HG02870 (cell line): ENCODE measurements around the gene MRPL48.
"Not testable (repeated sequence)": the region's sequence is repeated elsewhere in the genome, so short reads cannot be mapped to it uniquely, and the experiment has no call there.

Source experiments
- ATAC-seq: cut with Tn5 transposase; IDR thresholded peaks from one replicate; pipeline ENCODE4 v1.9.1; 2021; ENCODE audit warnings: mild to moderate bottlenecking, moderate library complexity; ENCODE audit not compliant: unreplicated experiment

MRPL48 gene

DNA sequence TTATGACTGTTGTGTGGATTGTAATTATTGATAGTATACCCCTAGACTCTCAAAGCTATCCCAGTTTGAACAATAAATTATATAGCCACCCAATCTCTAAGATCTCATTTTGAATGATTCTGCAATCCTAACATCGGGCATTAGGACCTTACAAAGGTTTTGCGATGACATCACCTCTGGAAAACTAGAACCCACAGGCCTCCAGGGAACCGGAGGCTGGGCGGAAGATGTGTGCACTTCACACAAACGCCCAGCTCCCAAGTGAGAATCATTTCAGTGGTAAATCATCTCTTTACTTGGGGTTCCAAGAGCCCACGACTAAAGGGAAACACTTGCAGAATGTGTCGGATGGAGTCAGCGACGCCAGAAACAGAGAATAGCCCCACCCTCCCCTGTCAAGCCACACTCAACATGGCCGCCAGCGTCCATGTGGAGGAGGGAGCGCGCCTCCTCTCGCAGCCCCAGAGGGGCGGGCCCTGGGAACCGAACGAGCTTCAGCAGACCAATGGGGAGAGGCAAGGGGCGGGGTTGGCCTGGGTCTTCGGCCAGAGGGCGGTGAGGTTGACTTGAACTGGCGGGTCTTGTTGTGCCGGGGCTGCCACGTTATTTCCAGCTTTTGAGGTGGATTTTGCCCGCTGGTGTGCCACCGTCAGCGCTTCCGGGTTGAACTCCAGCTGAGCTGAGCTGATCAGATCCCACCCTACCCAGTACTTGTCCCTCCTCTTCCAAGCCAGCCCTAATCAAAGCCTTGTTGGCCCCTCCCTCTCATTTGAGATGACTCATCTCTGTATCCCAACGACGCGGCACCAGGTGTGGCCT, 8.4 kb upstream of the MRPL48 start:
- ATAC-seq = peak; percentile 98

DNA sequence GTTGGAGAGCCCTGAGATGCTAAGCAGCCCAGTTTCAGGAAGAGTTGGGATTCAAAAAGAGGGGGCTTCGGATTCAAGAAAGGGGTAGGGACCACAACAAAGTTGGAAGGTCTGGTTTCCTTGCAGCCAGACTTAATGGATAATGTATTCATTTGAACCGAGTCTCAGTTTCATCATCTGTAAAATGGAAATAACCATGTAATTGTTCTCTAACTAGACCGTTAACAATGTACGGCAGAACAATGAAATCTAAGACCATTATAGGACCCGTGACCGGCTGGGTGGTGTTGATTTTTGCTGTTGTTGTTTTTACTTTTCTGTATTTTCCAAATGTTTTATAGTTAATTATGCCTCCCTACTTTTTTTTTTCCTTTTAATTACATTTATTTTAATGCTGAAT, 6.4 kb upstream of the MRPL48 start:
- ATAC-seq = no peak

DNA sequence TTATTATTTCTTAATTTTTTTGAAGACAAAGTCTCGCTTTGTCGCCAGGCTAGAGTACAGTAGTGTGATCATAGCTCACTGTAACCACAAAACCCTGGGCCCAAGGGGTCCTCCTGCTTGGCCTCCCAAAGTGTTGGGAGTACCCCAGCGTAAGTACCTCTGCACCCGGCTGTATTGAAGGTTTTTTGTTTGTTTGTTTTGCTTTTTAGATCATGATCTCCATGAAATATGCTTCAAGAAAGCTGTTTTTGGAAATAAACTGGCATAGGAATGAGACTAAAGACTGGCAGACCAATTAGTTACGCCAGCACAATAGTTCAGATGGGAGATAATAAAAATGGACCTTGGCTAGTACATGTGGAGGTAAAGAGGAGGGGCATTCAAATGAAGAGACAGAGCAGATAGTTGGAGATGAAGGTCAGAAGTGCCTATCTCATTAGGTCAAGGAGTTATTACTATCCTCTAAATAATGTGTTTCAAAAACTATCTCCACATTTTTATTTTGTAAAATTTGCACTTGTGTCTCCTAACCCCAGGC, 4.1 kb upstream of the MRPL48 start:
- no peak for ATAC-seq

DNA sequence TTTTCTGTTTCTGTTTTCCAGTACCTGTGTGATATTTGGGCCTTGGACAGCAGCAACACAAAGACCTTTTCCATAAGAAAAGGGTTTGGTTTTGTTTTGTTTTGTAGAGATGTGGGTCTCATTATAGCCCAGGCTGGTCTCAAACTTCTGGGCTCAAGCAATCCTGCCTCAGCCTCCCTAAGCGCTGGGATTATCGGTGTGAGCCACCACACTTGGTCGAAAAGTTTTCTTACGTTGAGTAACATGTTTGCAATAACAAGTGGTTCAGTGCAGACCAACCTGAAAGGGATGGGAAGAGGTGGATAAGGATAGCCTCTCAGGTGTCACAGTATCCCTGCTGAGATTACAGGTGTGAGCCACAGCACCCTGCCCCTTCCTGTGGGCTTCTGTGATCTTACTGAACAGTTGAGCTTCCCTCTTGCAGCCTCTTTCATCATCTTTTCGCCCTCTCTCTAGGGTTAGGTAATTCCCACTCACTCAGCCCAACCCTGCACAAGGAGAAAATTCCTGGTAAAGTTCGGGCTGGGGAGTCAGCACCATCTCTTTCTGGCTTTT, 3.5 kb upstream of the MRPL48 start:
- no peak for ATAC-seq

DNA sequence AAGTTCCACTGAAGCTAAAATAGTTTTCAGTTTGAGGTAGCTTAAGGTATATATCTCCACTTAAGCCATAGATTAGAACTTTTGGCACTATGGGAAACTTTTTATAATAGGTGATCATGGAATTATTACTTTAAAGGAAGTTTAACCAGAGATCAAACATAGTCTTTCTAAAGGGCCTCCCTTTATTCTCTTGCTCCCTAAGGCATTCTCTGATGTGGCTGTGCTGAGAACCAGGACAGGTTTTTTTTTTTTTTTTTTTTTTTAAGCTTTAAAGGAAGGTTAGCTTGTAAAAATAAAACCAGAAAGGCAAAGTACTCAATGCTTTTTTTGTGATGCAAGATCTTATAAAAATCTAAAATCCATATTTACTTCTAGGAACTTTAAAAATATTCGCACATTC, 2.9 kb upstream of the MRPL48 start:
- ATAC-seq = no peak

DNA sequence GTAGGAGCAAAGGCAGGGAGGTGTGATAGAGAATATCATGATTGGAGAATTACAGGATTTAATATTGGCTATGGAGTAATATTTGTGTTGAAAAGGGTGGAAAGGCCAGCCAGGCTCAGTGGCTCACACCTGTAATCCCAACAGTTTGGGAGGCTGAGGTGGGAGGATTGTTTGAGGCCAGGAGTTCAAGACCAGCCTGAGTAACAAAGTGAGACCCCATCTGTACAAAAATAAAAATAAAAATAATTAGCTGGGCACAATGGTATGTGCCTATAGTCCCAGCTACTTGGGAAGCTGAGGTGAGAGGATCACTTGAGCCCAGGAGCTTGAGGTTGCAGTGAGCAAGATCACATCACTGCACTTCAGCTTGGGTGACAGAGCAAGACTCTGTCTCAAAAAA, 2.2 kb upstream of the MRPL48 start:
- ATAC-seq = not testable (repeated sequence)

DNA sequence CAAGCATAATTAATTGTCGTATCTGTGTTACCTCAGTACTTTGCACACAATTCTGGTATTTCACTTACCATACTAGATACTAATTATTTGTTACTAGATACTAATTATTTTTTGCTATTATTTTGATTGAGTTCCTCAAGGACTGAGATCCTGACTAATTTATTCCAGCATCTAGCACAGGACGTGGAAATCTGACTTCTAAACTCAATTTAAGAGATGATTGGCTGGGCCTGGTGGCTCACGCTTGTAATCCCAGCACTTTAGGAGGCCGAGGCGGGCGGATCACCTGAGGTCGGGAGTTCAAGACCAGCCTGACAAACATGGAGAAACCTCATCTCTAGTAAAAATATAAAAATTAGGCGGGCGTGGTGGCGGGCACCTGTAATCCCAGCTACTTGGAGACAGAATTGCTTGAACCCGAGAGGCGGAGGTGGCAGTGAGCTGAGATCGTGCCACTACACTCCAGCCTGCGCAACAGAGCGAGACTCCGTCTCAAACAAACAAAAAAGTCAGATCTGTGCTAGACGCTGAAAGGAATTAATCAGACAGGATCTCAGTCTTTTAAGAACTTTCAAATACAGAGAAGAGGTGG, 527 bp upstream of the MRPL48 start:
- ATAC-seq = no peak

DNA sequence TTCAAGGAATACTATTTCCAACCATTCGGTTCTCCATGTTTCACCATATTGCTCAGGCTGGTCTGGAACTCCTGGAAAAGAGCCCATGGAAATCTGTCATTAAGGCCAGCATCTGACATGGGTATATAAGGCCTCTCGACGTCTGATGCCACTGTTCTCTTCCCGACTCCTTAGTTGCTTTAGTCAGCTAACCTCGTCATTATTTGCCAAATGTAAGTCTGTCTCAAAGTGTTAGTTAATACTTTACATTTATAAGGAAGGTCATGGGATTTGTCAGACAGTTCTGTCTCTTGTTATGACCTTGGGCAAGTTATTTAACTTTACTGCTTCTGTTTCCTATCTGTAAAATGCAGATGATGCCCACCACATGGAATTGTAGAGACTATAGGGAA, 1.6 kb downstream of the MRPL48 start:
- ATAC-seq = no peak

DNA sequence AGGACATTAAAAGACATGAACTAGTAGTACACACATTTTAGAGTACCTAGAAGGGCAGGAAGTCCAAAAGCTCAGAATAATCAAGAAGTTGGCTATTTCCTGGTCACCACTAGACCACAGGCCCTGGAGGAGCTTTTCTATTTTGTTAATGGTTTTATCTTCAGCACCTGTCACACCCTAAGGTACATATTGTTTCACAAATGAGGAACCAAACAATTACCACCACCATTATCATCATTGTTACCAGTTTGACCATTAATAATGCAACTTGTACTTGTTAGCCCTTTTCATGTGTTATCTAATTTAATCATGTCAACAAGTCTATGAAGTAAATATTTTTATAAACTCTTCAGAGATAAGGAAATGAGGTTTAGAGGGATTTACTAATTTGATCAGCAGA, 4.9 kb downstream of the MRPL48 start:
- no peak for ATAC-seq

DNA sequence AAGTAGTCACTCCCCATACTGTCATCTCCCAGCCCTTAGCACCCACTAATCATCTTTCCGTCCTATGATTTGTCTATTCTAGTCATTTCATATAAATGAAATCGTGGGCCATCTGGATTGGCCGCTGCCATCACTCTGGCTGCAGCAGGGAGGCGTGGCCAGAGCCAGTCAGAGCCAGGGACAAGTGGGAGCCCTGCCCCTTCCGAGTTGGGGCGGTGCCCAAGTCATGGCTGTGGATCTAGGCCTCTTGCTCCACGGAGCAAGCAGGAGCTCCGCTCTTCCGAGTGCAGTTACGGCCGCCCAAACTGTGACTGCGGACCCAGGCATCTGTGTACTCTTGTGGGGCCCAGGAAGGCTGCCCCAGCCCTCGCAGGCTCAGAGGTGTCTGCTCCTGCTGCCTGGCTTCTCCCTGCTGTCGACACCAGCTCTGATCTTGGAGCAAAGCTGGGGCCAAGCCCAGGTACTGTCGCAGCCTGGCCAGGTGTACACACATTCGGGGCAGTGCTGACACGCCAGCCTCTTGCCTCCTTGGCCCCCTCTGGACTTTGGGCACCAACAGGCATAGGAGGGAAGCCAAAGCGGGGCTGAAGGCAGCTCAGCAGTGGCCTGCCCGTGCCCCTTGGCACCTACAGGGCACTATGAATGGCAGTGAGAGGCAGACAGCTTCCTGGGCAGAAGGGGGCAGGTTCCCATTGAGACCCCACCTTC, 8.4 kb downstream of the MRPL48 start:
- ATAC-seq = no peak

DNA sequence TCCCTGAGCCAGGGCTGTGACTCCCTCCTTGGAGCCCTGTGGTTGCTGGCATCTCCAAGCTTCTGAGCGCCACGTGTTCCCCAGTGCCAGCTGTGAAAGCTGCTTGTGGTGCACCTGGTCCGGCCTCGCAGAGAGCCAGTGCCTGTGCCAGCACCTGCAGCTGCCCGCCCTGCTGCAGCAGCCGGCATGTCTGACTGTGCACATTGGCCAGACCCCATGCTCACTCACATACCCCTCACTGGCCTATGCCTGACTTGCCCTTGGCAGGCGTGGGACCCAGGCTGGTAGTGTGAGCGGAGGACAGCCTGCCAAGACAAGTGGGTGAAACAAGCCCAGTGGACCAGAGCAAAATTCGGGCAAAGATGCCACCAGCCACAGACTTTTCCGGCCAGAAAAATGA, 9.8 kb downstream of the MRPL48 start:
- ATAC-seq = no peak

DNA sequence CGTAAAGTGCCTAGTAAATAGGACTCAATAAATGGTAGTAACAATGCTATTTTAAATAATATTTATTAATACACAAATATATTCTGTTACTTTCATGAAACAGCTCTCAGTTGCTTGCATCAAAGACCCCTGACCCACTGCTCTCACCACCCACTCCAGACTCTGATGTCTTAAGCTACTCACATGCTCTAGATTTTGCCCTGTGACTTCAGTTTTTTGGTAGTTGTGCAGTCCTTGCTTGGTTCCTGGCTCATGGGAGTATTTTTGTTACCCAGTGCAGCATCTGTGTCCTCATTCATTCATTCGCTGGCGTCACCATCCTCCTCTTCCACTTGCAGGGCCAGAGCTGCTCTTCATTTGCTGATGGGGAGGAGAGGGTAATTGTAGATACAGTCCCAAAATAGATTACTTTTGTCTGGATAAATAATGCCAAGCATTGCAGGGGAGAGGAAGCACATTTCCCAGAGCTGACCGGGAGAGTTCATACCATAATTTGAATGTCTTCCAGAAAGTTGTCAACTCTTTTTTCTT, 12.7 kb downstream of the MRPL48 start:
- no peak for ATAC-seq

DNA sequence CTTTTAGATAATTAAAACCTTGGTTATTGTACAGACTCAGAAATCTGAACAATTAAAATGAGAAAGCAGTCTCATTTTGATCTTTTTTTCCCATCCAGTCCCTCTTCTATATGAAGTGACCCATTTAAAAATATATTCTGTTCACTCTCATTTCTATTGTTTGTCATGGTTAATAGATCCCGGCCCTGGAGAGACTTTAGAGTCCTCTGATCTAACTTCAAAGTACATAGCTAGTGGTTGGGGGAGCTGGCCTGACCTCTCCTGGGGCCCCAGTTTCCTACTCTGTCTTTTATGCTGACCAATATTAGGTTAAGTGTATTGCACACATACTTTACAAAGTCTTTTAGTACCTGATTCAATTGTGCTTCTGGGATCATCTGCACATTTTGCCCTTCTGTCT, 13.5 kb downstream of the MRPL48 start:
- no peak for ATAC-seq

DNA sequence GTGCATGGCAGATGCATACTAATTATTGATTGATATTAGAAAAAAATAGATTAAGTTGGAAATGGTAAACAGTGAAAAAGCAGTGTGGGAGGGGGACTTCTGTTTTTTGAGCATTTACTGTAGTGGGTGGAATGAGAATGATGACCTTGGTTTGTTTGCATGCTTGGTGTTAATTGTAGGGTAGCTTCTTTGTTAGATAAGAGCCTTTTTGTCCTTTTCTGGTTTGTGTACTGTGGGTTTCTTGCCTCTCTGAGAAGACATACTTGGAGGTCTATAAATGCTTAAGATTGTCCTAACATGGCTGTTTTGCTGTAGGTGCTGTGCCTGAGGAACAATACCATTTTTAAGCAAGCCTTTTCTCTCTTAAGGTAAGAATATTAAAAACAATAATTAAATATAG, 17.0 kb downstream of the MRPL48 start:
- ATAC-seq = no peak

DNA sequence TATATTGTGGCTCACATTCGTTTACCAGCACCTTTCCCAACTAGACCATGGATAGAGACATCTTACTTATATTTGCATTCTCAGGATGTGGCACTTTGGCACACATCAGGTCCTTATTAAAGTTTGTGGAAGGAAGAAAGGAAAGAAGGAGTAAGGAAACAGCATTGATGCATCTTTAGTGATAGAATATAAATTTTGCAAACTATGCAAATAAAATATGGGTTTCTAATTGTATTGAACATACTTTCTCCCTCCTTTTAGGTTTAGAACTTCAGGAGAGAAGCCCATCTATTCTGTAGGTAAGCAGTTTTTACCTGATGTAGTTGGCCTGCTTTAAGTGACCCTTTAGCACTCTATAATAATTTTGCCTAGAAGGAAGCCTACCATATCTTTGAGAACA, 20.4 kb downstream of the MRPL48 start:
- no peak for ATAC-seq

DNA sequence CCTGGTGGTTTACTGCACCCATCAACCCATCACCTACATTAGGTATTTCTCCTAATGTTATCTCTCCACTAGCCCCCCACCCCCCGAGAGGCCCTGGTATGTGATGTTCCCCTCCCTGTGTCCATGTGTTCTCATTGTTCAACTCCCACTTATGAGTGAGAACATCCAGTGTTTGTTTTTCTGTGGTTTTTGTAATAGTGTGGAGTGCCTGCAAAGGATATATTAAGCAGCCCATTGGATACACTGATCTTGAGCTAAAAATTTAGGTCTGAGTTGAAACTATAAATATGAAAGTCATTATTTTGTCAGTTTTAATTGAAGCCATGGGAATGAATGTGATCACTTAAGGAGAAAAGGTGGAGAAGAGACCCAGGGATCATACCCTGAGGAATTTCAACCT, 23.0 kb downstream of the MRPL48 start:
- no peak for ATAC-seq

DNA sequence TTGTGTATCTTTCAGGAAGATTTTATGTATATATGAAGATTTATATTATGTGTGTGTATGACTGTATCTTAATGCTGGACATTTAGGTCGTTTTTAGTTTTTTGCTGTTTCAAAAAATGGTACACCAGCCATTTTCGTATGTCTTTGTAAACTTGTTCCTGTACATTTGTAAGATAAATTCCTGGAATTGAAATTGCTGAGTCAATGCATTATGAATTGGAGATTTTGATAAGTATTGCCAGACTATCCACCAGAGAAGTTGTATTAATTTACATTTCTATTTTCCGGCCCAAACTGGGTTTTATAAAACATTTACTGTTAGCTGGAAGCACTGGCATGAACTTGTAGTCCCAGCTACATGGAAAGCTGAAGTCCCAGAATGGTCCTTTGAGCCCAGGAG, 24.6 kb downstream of the MRPL48 start:
- no peak for ATAC-seq

DNA sequence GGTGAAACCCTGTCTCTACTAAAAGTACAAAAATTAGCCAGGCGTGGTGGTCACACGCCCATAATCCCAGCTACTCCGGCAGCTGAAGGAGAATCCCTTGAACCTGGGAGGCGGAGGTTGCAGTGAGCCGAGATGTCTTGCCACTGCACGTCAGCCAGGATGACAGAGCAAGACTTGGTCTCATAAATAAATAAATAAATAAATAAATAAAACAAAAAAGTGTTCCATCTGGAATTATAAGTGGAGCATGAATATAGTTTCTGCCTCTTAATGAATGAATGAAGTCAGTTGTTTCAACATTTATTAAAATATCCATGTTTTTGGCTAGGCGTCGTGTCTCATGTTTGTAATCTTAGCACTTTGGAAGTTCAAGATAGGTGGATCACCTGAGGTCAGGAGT, 27.1 kb downstream of the MRPL48 start:
- ATAC-seq = no peak

DNA sequence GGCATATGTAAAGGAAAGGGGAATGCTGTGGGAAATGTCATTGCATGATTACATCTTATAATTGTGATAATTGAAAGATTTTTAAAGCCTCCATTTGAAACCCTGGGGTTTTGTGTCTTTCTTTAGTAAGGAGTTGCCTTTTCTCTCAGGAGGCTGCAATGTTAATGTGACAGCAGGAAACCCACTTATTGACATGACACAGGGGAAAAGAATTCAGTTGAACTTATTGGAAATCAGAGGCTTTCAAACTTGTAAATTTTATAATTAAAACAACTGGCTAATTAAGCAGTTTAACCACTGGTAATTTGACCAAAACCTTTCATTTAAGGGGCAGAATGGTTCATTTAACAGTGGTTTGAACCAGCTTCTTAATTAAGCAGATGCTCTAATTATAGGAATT, 31.2 kb downstream of the MRPL48 start:
- no peak for ATAC-seq

DNA sequence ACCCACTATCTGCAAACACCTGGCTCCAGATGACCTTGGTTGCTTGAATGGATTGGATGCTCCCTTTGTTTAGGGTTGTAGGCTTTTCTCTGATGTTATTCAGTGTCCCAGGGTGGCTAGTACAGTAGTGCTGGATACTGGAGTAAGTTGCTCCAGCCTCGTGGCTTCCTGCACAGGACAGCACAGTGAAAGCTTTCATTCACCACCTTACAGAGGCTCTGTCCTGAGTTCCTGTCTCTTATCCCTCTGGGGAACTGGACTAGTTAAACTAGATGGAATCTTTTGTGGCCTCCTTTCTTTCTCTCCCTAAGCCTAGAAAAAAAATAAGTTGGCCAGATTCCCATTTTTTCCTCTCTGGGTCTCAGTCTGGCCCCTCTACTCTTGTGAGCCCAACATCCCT, 42.6 kb downstream of the MRPL48 start:
- no peak for ATAC-seq

DNA sequence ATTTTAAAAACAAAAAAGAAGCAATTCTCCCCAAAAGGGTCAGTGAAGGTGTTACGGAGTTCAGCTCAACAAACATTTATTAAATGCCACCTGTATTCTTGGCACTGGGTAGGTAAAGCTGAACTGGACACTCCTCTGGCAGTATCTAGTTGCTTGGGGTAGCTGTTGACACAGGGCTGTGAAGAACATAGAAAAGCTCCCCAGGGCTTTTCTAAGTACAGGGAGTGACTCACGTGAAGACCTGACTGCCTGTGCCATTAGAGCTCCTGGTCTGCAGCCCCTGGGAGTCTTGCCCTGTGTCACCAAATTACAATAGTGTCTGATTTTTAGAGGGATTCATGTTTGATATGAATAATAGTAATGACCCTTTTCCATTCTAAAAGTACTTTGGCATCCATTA, 45.4 kb downstream of the MRPL48 start:
- no peak for ATAC-seq
